ENCODE data around the gene PDS5B.
"Not testable (repeated sequence)": the region's sequence is repeated elsewhere in the genome, so short reads cannot be mapped to it uniquely, and the experiment has no call there.

PDS5B gene

GRCh38 chr13:32650705-32651311, 64.6 kb downstream of the PDS5B start:
- DNase-seq = peak; percentile 22

GRCh38 chr13:32657309-32657708, 71.1 kb downstream of the PDS5B start:
- no peak for DNase-seq

- DNase-seq = no peak
Observed at GRCh38 chr13:32659736-32660135, 73.5 kb downstream of the PDS5B start.

GRCh38 chr13:32660227-32660626, 74.0 kb downstream of the PDS5B start:
- no peak for DNase-seq

GRCh38 chr13:32661685-32662084, 75.4 kb downstream of the PDS5B start:
- no peak for DNase-seq

GRCh38 chr13:32663660-32664059, 77.4 kb downstream of the PDS5B start:
- DNase-seq = no peak

- no peak for DNase-seq
Observed at GRCh38 chr13:32666990-32667571, 80.8 kb downstream of the PDS5B start.

GRCh38 chr13:32669030-32669646, 82.9 kb downstream of the PDS5B start:
- no peak for DNase-seq

GRCh38 chr13:32674503-32674902, 88.3 kb downstream of the PDS5B start:
- no peak for DNase-seq

GRCh38 chr13:32676242-32676641, 90.0 kb downstream of the PDS5B start:
- DNase-seq = no peak

GRCh38 chr13:32682130-32682529, 95.9 kb downstream of the PDS5B start:
- DNase-seq = no peak

- no peak for DNase-seq
Observed at GRCh38 chr13:32682740-32683139, 96.5 kb downstream of the PDS5B start.

GRCh38 chr13:32687275-32687674, 101.0 kb downstream of the PDS5B start:
- DNase-seq = no peak

- DNase-seq = no peak
Observed at GRCh38 chr13:32695602-32696250, 109.5 kb downstream of the PDS5B start.

GRCh38 chr13:32707471-32707870, 121.2 kb downstream of the PDS5B start:
- DNase-seq = no peak

- DNase-seq = no peak
Observed at GRCh38 chr13:32713397-32713796, 127.1 kb downstream of the PDS5B start.

GRCh38 chr13:32716201-32716600, 129.9 kb downstream of the PDS5B start:
- DNase-seq = not testable (repeated sequence)

- DNase-seq = no peak
Observed at GRCh38 chr13:32720026-32720425, 133.8 kb downstream of the PDS5B start.

GRCh38 chr13:32721131-32722034, 135.1 kb downstream of the PDS5B start:
- DNase-seq = not testable (repeated sequence)

GRCh38 chr13:32722340-32722739, 136.1 kb downstream of the PDS5B start:
- no peak for DNase-seq

GRCh38 chr13:32723987-32724386, 137.7 kb downstream of the PDS5B start:
- no peak for DNase-seq

- DNase-seq = no peak
Observed at GRCh38 chr13:32726374-32727037, 140.3 kb downstream of the PDS5B start.
